ENCODE measurements around the gene ZNF467.

The ZNF467 gene

DNA sequence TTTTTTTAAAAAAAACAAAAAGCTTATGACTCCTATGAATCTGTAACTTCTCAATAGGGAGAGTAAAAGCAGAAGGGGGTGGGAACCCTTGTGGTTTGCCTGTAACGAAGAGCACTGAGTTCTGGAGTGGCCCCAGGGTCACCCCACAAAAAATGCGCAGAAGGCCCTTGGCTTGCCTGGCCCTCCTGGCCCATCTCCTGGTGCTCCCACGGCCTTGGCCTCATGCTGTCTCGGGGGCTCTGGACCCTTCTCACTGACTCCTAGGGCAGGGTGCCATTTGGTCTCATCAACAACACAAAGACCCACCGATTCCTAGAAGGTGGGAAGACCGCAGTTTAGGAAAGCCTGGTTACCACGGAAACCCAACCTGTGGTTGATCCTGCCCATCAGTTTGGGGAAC, 40.8 kb downstream of the ZNF467 start:
- DNase-seq (ENCODE audit: low read depth): no peak
- no peak for TF ChIP-seq CTCF (conservative IDR thresholded peaks at IDR 0.05; ENCODE audit: low read length)
- no peak overlapping the region for H3K4me3 ChIP-seq (ENCODE audit: low read length)

DNA sequence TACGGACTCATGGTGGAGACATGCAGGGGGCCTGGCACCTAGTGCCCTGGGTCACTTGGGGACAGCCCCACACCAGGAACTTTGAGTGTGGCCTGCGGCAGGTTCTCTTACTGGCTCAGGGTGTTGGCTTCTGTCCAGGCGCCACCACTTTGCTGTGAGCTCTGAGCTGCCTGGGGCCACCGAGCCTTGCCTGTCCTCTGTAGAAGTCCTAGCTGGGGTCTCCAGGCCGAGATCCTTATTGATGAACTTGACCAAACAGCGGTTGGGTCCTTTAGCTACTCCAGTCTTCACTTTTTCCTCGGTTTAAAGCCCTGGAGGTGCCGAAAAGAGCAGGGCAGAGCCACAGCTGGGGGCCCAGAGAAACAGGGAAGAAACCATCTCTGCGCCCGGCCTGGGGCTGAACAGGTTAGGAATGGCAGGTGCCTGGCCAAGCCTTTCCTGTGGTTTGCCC, 41.3 kb downstream of the ZNF467 start:
- DNase-seq (ENCODE audit: low read depth): no peak
- no peak overlapping the region for H3K4me3 ChIP-seq (ENCODE audit: low read length)
- no peak for TF ChIP-seq CTCF (conservative IDR thresholded peaks at IDR 0.05; ENCODE audit: low read length)

DNA sequence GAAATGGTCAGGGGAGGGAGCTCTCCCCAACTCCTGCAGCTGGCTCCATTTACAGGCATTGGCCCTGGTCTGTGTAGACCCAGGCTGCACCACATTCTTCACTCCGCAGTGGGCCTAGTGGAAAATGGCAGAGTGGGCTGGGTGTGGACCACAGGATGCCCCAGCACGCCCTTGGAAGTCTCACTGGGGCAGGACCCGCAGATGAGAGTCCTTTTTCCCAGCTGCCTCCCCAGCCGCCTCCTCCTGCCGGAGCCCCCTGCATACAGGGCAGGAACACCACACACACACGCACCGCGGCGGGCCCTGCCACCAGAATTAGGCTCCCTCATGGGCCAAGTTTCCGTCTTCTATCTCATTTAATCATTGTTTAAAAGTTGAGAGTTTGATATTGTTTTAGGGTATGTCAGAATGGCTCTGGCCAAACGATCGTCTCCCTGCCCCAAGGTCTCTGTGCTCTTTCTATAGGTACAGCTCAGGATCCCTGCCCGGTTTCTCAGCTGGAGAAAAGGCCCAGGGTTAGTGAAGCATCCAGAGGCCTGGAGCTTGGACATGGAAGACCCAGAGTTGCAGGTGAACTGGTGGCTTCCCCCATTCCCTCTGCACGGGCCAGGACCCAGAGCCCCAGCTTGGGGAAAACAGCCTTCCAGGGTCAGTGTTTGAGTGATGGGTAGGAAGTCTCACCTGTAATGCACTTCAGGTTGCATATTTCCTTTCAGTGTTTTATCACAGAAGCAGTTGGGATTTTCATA, 42.0 kb downstream of the ZNF467 start:
- TF ChIP-seq CTCF (conservative IDR thresholded peaks at IDR 0.05; ENCODE audit: low read length): no peak
- DNase-seq (ENCODE audit: low read depth): no peak
- H3K4me3 ChIP-seq (ENCODE audit: low read length): no peak overlapping the region

DNA sequence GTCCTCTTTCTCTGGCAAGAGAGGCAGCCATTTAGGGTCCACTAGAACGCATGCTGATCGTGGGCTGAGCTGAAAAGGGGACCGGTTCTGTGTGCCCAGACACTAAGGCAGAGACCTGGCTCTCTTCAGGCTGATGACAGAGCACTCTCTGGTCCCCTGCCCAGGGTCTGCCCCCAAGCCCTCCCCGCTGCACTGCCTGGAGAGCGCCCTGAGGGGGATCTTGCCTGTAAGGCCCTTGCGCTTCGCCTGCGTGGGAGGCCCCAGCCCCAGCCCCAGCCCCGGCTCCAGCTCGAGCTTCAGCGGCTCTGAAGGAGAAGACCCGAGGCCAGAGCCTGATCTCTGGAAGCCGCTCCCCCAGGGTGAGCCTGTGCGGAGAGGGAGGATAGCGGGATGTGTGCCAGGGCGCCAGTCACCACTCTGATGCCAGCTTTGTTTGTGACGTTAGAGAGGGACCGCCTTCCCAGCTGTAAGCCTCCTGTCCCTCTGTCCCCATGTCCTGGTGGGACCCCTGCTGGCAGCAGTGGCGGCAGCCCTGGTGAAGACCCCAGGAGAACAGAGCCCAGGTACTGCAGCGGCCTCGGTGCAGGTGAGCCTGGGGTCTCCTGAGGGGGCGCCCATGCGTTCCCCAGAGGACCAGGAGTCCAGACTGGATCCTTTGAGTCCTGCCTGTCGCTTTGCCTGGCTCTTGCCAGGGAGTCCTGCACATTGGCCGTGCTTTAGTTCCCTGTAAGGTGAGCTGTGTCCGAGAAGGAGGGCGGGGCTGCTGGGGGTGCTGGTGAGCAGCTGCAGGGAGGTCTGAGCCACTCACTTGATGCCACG, 43.2 kb downstream of the ZNF467 start:
- TF ChIP-seq CTCF (conservative IDR thresholded peaks at IDR 0.05; ENCODE audit: low read length): no peak
- H3K4me3 ChIP-seq (ENCODE audit: low read length): no peak overlapping the region
- no peak for DNase-seq (ENCODE audit: low read depth)

GRCh38 chr7:149729586-149729982, 43.8 kb downstream of the ZNF467 start:
- TF ChIP-seq CTCF (conservative IDR thresholded peaks at IDR 0.05; ENCODE audit: low read length): no peak
- DNase-seq (ENCODE audit: low read depth): no peak
- H3K4me3 ChIP-seq (ENCODE audit: low read length): no peak overlapping the region

- TF ChIP-seq CTCF (conservative IDR thresholded peaks at IDR 0.05; ENCODE audit: low read length): no peak
- no peak for DNase-seq (ENCODE audit: low read depth)
- no peak overlapping the region for H3K4me3 ChIP-seq (ENCODE audit: low read length)
Measured at GRCh38 chr7:149728491-149729375, 44.7 kb downstream of the ZNF467 start.

Measured in AG10803 (cell line).